ENCODE results near the gene DSG4. TPM values are rescaled to one million over a fixed set of nuclear protein-coding genes. Genes with fewer than 3 reads are reported as not detected.

The DSG4 gene
- total and polyA plus RNA-seq, 4 donors = under 0.01 TPM; not detected in 3

DNA sequence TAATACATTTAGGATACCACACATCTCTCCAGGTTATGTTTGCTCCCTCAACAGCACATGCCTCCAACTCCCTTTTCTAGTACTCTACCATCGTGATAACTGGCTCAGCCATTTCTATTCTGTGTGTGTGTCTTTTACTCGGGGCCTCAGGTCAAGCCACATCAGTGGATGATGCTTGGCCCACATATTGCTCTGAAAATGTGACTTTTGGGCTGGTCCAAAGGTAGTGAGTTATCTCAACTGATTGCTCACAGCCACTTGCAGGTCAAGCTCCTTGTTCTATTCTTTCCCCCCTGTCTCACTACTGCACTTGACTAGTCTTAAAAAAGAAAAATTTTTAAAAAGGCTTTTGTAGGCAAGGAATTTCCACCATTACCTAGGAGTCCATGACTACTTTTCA lies 5.5 kb downstream of the DSG4 start:
- no peak for TF ChIP-seq NR2F2 (IDR thresholded peaks at IDR 0.05)
- no peak for TF ChIP-seq FOXA1 (IDR thresholded peaks at IDR 0.05)
- TF ChIP-seq RXRA (IDR thresholded peaks at IDR 0.05) = no peak
- TF ChIP-seq, protein P1, sequence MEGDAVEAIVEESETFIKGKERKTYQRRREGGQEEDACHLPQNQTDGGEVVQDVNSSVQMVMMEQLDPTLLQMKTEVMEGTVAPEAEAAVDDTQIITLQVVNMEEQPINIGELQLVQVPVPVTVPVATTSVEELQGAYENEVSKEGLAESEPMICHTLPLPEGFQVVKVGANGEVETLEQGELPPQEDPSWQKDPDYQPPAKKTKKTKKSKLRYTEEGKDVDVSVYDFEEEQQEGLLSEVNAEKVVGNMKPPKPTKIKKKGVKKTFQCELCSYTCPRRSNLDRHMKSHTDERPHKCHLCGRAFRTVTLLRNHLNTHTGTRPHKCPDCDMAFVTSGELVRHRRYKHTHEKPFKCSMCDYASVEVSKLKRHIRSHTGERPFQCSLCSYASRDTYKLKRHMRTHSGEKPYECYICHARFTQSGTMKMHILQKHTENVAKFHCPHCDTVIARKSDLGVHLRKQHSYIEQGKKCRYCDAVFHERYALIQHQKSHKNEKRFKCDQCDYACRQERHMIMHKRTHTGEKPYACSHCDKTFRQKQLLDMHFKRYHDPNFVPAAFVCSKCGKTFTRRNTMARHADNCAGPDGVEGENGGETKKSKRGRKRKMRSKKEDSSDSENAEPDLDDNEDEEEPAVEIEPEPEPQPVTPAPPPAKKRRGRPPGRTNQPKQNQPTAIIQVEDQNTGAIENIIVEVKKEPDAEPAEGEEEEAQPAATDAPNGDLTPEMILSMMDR (IDR thresholded peaks at IDR 0.05; ENCODE audit: low read depth, low read length, missing input control) = no peak
- TF ChIP-seq JUND (IDR thresholded peaks at IDR 0.05) = no peak
- no peak for TF ChIP-seq TAF1 (conservative IDR thresholded peaks at IDR 0.05)
- H3K9ac ChIP-seq (ENCODE audit: low read depth in 1 of 2, low read length in 2 of 2) = no peak overlapping the region

DNA sequence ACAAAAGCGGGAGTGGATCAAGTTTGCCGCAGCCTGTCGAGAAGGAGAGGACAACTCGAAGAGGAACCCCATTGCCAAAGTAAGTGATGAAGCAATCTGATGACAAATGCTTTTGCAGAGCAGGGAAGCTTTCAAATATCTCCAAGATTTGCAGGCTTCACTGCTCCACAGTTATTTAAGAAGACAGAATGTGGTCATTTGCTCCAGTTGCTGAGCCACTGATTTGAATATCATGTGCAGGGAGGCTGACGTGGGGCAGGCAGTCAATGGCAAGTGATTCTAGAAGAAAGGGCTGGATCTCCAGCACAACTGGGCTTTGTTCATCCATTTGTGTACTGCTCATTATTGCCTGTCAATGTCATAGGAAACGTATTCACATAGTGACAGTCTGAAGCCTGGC lies 10.2 kb downstream of the DSG4 start:
- no peak overlapping the region for H3K4me3 ChIP-seq (ENCODE audit: low read depth in 1 of 3, low read length in 3 of 3)
- DNase-seq (ENCODE audit: low spot score) = no peak
- no peak overlapping the region for H3K9ac ChIP-seq (ENCODE audit: low read depth in 1 of 2, low read length in 2 of 2)
- no peaks in the 10 kb centered on the region for H3K27me3 ChIP-seq (ENCODE audit: control insufficient read depth in 4 of 4, insufficient read depth in 4 of 4, low read length in 3 of 4)
- TF ChIP-seq HNF4G (IDR thresholded peaks at IDR 0.05) (no peak), JUND (IDR thresholded peaks at IDR 0.05) (no peak), NR2F2 (IDR thresholded peaks at IDR 0.05) (no peak), TAF1 (conservative IDR thresholded peaks at IDR 0.05) (no peak), EGR1 (IDR thresholded peaks at IDR 0.05; ENCODE audit: low read depth in 2 of 2) (no peak), SP1 (IDR thresholded peaks at IDR 0.05) (no peak), RAD21 (IDR thresholded peaks at IDR 0.05) (no peak), HNF4A (conservative IDR thresholded peaks at IDR 0.05) (no peak), GABPA (IDR thresholded peaks at IDR 0.05 in 1 of 2, conservative IDR thresholded peaks at IDR 0.05 in 1 of 2) (no peak), RXRA (IDR thresholded peaks at IDR 0.05) (no peak), FOXA2 (IDR thresholded peaks at IDR 0.05) (no peak), FOXA1 (IDR thresholded peaks at IDR 0.05) (no peak), YY1 (IDR thresholded peaks at IDR 0.05) (no peak)
- TF ChIP-seq, protein P2, sequence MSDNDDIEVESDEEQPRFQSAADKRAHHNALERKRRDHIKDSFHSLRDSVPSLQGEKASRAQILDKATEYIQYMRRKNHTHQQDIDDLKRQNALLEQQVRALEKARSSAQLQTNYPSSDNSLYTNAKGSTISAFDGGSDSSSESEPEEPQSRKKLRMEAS (IDR thresholded peaks at IDR 0.05) = no peak
- TF ChIP-seq, protein P1 (IDR thresholded peaks at IDR 0.05; ENCODE audit: low read depth, low read length, missing input control) = no peak
- TF ChIP-seq, protein P3, sequence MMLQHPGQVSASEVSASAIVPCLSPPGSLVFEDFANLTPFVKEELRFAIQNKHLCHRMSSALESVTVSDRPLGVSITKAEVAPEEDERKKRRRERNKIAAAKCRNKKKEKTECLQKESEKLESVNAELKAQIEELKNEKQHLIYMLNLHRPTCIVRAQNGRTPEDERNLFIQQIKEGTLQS (IDR thresholded peaks at IDR 0.05) = no peak
- TF ChIP-seq, protein P4, sequence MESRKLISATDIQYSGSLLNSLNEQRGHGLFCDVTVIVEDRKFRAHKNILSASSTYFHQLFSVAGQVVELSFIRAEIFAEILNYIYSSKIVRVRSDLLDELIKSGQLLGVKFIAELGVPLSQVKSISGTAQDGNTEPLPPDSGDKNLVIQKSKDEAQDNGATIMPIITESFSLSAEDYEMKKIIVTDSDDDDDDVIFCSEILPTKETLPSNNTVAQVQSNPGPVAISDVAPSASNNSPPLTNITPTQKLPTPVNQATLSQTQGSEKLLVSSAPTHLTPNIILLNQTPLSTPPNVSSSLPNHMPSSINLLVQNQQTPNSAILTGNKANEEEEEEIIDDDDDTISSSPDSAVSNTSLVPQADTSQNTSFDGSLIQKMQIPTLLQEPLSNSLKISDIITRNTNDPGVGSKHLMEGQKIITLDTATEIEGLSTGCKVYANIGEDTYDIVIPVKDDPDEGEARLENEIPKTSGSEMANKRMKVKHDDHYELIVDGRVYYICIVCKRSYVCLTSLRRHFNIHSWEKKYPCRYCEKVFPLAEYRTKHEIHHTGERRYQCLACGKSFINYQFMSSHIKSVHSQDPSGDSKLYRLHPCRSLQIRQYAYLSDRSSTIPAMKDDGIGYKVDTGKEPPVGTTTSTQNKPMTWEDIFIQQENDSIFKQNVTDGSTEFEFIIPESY (IDR thresholded peaks at IDR 0.05) = no peak
- TF ChIP-seq, protein P5, sequence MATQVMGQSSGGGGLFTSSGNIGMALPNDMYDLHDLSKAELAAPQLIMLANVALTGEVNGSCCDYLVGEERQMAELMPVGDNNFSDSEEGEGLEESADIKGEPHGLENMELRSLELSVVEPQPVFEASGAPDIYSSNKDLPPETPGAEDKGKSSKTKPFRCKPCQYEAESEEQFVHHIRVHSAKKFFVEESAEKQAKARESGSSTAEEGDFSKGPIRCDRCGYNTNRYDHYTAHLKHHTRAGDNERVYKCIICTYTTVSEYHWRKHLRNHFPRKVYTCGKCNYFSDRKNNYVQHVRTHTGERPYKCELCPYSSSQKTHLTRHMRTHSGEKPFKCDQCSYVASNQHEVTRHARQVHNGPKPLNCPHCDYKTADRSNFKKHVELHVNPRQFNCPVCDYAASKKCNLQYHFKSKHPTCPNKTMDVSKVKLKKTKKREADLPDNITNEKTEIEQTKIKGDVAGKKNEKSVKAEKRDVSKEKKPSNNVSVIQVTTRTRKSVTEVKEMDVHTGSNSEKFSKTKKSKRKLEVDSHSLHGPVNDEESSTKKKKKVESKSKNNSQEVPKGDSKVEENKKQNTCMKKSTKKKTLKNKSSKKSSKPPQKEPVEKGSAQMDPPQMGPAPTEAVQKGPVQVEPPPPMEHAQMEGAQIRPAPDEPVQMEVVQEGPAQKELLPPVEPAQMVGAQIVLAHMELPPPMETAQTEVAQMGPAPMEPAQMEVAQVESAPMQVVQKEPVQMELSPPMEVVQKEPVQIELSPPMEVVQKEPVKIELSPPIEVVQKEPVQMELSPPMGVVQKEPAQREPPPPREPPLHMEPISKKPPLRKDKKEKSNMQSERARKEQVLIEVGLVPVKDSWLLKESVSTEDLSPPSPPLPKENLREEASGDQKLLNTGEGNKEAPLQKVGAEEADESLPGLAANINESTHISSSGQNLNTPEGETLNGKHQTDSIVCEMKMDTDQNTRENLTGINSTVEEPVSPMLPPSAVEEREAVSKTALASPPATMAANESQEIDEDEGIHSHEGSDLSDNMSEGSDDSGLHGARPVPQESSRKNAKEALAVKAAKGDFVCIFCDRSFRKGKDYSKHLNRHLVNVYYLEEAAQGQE (IDR thresholded peaks at IDR 0.05) = no peak
- H3K4me1 ChIP-seq (ENCODE audit: control insufficient read depth in 4 of 4, insufficient read depth in 4 of 4, low read length in 3 of 4) = no peaks in the 10 kb centered on the region
- no peak overlapping the region for H3K27ac ChIP-seq (ENCODE audit: low read depth in 1 of 2, low read length in 2 of 2)
- 93% methylated on average over 6 of the region's 6 CpGs for WGBS
- H3K9me3 ChIP-seq (ENCODE audit: control insufficient read depth in 4 of 4, low read length in 3 of 4) = no peaks in the 10 kb centered on the region
- no peaks in the 10 kb centered on the region for H3K36me3 ChIP-seq (ENCODE audit: control insufficient read depth in 4 of 4, insufficient read depth in 3 of 4, low read depth in 1 of 4, low read length in 3 of 4)

More for the DNA sequence above, 5.5 kb downstream of the DSG4 start:
- Histone ChIP-seq H3K4me3 (ENCODE audit: low read depth in 1 of 3, low read length in 3 of 3) (no peak overlapping the region), H3K36me3 (ENCODE audit: control insufficient read depth in 4 of 4, insufficient read depth in 3 of 4, low read depth in 1 of 4, low read length in 3 of 4) (no peaks in the 10 kb centered on the region), H3K27ac (ENCODE audit: low read depth in 1 of 2, low read length in 2 of 2) (no peak overlapping the region), H3K4me1 (ENCODE audit: control insufficient read depth in 4 of 4, insufficient read depth in 4 of 4, low read length in 3 of 4) (no peaks in the 10 kb centered on the region), H3K27me3 (ENCODE audit: control insufficient read depth in 4 of 4, insufficient read depth in 4 of 4, low read length in 3 of 4) (no peaks in the 10 kb centered on the region), H3K9me3 (ENCODE audit: control insufficient read depth in 4 of 4, low read length in 3 of 4) (no peaks in the 10 kb centered on the region)
- WGBS = 88% methylated on average over 2 of the region's 2 CpGs
- DNase-seq (ENCODE audit: low spot score) = no peak
